H54 (cell line): ENCODE measurements around the gene TBL1X.
"Not testable (repeated sequence)": the region's sequence is repeated elsewhere in the genome, so short reads cannot be mapped to it uniquely, and the experiment has no call there.

Experiments used
- DNase-seq: peaks from one replicate; pipeline ENCODE4 v3.0.0; 2011; ENCODE audit warnings: low spot score, mixed read lengths; ENCODE audit not compliant: insufficient read length
- FAIRE-seq: peaks from 3 replicates; lab custom pipeline; 2011; peaks lifted over from hg19 to GRCh38; lab: Jason Lieb, UNC
- POLR2A ChIP-seq: IDR thresholded peaks from 2 replicates; pipeline ENCODE4 v1.6.1; 2011; ENCODE audit warnings: low read depth, mild to moderate bottlenecking, low read length

Gene TBL1X

DNA sequence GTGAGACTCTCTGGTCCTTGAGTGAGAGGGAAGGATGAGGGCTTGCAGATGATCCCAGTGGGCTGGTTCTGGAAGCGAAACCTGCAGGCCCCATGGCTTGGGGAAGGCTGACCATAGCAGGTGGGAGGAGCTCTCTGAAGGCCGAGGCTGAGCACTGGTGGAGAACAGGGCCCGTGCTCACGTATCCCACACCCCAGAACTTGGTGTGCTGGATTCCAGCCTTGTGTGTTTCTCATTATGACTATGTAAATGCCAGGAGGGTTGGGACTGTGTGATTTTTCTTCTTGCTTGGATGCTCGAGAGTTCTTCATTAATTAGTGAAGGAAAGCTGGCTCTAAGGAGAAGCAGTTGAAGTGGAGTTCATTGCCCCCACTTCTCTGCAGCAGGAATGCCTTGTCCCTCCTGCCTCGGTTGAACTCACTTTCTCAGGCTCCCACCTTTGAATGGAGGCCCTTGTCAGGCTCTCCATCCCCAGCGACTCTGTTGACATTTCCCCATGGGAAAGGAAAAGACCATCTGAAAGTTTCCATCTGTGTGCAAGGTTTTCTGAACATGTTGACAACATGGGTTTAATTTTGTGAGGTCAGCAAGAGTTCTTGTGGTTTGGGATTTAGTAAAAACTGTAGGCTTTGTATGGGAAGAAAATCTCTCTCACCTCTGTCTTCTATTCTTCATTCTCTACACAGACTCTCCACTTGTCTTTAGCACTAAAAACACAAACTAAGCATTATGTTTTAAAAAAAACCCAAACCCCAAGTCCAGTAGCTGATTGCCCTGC, 57.7 kb downstream of the TBL1X start:
- FAIRE-seq (no peak), DNase-seq (no peak)

DNA sequence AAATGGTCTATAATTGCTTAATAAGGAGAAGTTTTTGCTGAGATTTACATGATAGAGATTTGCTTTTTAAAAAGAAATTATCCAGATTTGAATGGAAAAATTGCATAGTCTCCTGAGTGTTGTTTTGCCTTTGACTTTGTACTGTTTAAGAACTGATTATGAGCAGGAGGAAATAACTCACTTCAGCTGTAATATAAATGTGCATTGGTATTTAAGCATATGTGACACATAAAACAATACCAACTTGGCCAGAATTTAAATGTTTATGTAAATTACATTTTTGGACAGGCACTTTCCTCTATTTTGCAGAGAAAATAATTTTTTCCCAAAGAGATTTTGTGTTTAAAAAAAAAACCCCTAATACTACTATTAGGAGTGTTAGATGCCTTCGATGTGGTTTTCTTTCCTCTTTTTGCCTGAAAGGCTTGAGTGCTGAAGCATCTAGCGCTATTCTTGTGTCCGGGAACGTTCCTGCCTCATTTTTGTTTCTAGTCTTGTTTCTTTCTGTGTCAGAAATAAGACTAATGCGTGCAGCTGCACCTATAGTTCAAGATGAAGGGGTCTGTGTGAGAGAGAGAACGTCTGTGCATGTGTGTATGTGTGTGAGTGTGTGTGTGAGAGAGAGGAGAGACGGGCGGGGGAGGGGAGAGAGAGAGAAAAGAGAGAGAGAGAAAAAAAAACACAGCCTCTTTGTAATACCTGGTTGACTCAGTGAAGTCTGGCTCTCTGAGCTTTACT, 60.8 kb downstream of the TBL1X start:
- TF ChIP-seq POLR2A = no peak
- FAIRE-seq (no peak), DNase-seq (no peak)

More for the DNA sequence above, 57.7 kb downstream of the TBL1X start:
- TF ChIP-seq POLR2A = no peak

DNA sequence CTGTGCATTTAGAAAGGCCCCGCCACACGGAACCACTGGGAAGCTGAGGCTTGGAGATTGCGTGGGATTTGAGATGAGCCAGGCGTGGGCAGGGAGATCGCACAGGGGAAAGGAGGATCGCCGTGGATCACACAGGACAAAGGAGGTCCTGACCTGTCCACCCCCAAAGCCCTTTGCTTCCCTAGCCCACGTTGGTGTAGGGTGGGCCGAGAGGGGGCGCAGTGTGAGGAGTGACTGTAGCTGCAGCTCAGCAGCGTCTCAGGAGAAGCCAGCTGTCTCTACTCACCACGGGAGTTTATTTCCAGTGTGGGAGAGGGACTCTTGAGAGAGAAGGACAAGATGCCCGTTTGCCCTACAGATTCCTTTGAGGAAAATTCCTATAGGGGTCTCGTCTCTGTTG, 62.1 kb downstream of the TBL1X start:
- DNase-seq = no peak
- FAIRE-seq = no peak
- TF ChIP-seq POLR2A = no peak

DNA sequence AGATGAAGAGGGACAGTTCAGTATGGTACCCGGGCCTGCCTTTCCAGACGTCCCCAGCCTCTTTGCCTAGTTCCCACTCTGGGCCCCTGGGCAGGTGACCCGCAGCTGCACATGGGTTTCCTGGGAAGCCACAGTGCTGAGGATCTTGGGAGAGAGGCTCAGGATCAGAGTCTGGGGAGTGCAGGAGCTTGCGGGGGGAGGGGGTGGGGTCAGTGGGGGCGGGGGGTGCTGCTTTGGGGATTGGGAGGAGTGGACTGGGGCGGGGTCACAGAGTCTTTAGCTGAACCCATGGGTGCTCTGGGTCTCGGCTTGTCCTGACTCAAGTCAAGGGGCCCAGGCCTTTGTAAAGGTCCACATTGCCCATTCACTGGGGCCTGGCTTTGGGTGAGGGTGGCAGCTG, 63.6 kb downstream of the TBL1X start:
- no peak for FAIRE-seq
- DNase-seq = no peak
- TF ChIP-seq POLR2A = no peak

DNA sequence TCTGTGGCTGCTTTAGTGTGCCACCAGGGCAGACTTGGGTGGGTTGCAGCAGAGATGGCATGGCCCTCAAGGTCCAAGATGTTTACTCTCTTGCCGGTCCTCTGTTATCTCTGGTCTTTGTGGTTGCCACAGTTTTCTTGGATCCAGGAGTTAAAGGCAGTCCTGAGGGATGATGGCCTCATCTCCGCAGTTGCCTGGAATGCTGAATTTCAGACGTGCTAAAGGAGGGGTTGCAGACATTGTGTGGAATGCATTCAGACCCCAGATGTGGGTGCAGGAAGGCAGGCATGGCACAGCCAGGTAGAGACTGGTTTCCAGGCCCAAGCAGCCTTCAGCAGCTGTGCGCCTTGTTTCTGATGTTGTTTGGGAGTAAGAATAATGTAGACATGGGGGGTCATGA, 64.4 kb downstream of the TBL1X start:
- DNase-seq = no peak
- TF ChIP-seq POLR2A = no peak
- no peak for FAIRE-seq

DNA sequence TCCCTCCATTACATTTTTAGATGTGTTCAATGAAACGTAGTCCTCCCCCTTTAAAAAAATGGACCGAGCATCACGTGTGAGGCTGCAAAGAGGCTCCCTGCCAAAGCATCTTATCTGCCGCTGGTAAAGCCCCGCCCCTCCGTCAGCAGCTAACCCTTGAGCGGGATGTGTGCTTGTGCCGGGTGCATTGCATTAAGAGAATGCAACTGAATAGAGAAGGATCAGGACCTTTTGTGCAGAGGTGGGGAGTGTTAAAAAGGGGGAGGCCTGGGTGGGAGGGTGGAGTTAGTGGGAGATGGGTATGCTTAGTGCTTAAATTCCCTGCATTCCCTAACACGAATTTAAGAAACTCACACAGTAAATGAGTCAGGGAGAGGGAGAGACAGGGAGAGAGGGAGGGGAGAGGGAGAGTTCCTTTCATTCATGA, 66.0 kb downstream of the TBL1X start:
- FAIRE-seq = no peak
- peak; percentile 30 for DNase-seq

DNA sequence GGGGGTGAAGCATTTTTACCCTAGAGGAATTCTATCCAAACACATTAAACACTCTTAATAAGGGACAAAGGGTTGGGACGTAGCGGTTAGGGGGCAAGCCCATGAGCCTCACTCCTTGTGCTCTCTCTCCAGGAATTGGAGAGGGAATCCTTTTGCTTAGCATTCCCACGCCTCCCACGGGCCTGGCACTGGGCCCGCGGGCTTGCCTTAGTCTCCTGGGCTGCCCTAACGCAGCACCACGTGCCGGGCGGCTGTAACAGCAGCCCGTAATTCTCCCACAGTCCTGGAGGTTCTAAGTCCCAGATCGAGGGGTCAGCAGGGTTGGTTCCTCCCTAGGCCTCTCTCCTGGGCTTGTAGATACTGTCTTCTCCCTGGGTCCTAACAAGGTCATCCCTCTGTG, 67.5 kb downstream of the TBL1X start:
- no peak for TF ChIP-seq POLR2A
- no peak for DNase-seq

More for the DNA sequence above, 66.0 kb downstream of the TBL1X start:
- TF ChIP-seq POLR2A = no peak

DNA sequence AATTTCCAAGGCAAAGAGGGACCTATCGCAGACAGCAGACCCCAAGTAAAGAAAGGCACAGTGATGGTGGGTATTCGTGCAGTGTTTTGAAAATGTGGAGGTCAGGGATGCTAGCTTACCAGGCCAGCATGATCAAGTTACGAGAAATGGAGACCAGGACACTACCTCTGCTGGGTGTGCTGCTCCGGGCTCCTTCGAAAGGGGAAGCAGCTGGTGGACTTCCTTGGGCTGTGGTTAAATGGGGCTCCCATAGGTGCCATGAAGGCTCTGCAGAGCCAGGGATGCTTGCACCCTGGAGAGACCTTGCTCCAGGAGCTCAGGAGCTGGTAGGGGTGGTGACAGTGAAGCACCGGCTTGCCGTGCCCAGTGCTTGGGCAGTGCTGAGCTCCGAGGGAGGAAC, 68.8 kb downstream of the TBL1X start:
- TF ChIP-seq POLR2A = no peak
- FAIRE-seq = no peak
- DNase-seq = no peak

More for the DNA sequence above, 67.5 kb downstream of the TBL1X start:
- no peak for FAIRE-seq

DNA sequence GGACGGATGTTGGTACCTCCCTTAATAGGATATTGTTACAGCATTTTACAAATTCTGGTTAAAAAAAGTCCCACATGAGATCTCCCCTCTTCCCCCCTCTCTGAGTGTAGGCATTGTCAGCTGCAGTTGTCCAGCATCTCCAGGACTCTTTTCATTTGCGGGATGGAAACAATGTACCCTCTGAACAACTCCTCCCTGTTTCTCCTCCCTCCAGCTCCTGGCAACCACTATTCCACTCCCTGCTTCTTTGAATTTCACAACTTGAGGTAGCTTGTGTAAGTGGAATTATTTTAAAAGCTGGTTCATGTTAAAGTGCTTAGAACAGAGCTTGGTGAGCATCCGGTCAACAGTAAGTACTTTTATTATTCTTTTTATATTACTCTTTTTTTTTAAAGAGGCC, 69.8 kb downstream of the TBL1X start:
- no peak for DNase-seq
- FAIRE-seq = no peak

DNA sequence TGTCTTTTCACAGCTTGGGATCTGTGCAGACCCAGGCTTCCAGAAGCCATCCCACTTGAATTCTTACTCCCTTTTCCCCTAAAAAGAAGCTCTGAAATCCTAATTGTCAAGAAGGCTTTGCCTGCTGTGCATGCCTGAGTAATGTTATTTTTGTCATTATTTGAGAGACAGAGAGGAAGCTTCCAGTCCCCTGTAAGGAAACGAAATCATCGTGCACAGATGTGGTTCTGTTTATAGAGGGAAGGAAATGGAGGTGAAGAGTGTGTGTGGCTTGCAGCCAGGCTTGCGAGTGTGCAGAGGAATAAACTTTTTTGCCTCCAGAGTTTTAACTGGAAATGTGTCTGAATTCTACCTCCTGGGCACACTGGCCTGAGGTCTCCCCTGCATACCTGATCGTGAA, 70.2 kb downstream of the TBL1X start:
- FAIRE-seq (no peak), DNase-seq (no peak)
- no peak for TF ChIP-seq POLR2A

More for the DNA sequence above, 69.8 kb downstream of the TBL1X start:
- TF ChIP-seq POLR2A = no peak

DNA sequence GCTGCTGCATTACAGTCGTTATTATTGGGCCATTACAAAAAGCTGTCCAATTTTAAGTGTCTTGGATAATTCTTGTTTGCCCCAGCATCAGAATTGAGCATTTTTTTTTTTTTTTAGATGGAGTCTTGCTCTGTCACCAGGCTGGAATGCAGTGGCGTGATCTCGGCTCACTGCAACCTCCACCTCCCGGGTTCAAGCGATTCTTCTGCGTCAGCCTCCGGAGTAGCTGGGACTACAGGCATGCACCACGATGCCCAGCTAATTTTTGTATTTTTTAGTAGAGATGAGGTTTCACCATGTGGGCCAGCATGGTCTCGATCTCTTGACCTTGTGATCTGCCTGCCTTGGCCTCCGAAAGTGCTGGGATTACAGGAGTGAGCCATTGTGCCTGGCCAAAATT, 71.3 kb downstream of the TBL1X start:
- FAIRE-seq, DNase-seq: not testable (repeated sequence)

DNA sequence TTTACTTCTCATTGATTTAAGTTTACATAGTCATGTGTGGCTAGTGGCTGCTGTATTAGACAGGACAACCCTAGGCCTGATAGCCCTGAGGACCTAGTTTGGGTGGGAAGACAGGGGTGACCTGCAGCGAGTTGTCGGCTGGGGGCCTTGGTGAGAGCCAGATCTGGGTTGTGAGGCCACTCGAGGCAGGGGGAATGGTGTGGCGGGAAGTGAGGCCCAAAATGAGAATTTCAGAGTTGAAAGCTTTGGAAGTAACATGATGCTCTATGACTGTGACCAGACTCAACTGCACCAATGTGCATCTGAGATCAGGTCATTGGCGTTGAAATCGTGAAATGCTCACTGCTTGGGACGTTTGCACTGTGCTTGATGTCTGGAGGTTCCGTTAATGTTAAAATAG, 72.9 kb downstream of the TBL1X start:
- TF ChIP-seq POLR2A = no peak
- DNase-seq (no peak), FAIRE-seq (no peak)

DNA sequence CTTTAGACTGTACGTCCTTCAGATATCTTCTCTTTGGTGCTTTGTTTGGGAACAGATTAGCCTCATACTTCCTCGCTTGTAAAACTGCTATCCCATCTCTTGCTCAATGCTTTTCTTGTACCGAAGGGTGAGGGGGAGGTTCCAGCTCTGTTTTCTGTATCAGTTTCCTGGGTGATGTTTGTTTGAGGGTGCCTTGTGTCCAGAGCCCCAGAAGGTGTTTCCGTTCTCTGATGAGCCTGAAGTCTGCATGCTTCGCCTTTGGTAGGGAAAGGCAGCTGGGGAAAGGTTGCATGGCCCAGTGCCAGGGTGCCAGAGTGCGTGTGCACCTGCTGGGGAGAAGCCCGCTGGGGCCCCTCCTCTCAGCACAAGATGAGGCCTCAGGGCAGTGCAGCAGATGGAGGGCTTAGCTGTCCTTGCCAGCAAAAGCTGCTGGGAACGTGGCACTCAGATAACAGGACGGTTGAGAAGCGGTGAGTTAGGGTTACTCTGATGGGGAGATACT, 73.7 kb downstream of the TBL1X start:
- FAIRE-seq = no peak
- no peak for DNase-seq
- no peak for TF ChIP-seq POLR2A

DNA sequence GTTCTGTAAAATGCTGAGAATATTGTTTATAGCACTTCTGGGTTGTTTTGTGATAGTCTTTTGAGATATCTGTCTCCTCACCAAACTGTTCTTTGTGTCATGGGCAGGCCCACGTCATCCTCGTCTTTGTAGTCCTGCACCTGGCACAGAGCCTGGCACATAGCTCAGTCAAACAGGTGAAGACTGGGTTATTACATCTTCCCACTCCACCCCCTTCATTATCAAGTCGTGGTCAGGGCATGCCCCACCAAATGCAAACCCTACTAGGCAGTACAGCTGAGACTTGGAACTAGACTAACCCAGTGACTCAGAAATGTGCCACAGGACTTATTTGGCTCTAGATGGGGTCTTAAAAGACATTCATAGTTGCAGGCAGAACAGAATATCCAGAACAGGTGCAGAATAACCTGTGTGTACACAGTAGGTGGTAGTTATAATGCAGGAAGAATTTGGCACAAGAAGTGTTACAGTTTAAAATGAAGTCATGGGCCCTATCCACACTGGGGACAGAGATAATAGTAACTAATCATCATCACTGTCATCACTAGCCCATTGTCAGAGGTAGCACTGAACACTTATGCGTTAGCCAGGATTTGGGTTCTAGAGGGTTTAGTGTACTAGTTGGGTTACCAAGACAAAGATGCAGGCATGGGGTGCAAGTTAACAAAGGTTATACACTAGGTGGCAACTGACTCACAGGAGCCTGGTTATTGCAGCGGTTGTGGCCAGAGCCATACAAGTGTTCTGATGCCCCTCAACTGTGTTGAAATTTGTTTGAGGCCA, 74.9 kb downstream of the TBL1X start:
- no peak for TF ChIP-seq POLR2A
- no peak for FAIRE-seq
- DNase-seq = no peak
